ENCODE measurements around the gene MEOX1.

The MEOX1 gene

GRCh38 chr17:43655693-43656255 lies 5.9 kb downstream of the MEOX1 start:
- no peak for DNase-seq (ENCODE audit: low spot score)

- DNase-seq (ENCODE audit: low spot score) = no peak
These were observed 9.6 kb downstream of the MEOX1 start for GRCh38 chr17:43652124-43652480.

GRCh38 chr17:43650471-43650870 lies 11.3 kb downstream of the MEOX1 start:
- no peak for DNase-seq (ENCODE audit: low spot score)

GRCh38 chr17:43648916-43649315 lies 12.8 kb downstream of the MEOX1 start:
- no peak for DNase-seq (ENCODE audit: low spot score)

- peak; percentile 73 for DNase-seq (ENCODE audit: low spot score)
These were observed 15.8 kb downstream of the MEOX1 start for GRCh38 chr17:43645765-43646481.

GRCh38 chr17:43645450-43645764 lies 16.3 kb downstream of the MEOX1 start:
- DNase-seq (ENCODE audit: low spot score) = no peak

GRCh38 chr17:43644081-43644480 lies 17.6 kb downstream of the MEOX1 start:
- DNase-seq (ENCODE audit: low spot score) = no peak

- no peak for DNase-seq (ENCODE audit: low spot score)
These were observed 20.3 kb downstream of the MEOX1 start for GRCh38 chr17:43641416-43641815.

- no peak for DNase-seq (ENCODE audit: low spot score)
These were observed 21.1 kb downstream of the MEOX1 start for GRCh38 chr17:43640491-43641252.

GRCh38 chr17:43637563-43638323 lies 24.0 kb downstream of the MEOX1 start:
- no peak for DNase-seq (ENCODE audit: low spot score)

GRCh38 chr17:43636426-43636825 lies 25.3 kb downstream of the MEOX1 start:
- DNase-seq (ENCODE audit: low spot score) = no peak

- DNase-seq (ENCODE audit: low spot score) = no peak
These were observed 27.1 kb downstream of the MEOX1 start for GRCh38 chr17:43634591-43635125.

GRCh38 chr17:43632221-43632620 lies 29.5 kb downstream of the MEOX1 start:
- no peak for DNase-seq (ENCODE audit: low spot score)

- no peak for DNase-seq (ENCODE audit: low spot score)
These were observed 30.3 kb downstream of the MEOX1 start for GRCh38 chr17:43631429-43631828.

- DNase-seq (ENCODE audit: low spot score) = no peak
These were observed 33.6 kb downstream of the MEOX1 start for GRCh38 chr17:43628089-43628650.

- DNase-seq (ENCODE audit: low spot score) = no peak
These were observed 34.1 kb downstream of the MEOX1 start for GRCh38 chr17:43627653-43628052.

GRCh38 chr17:43626023-43626422 lies 35.7 kb downstream of the MEOX1 start:
- no peak for DNase-seq (ENCODE audit: low spot score)

GRCh38 chr17:43625606-43626005 lies 36.1 kb downstream of the MEOX1 start:
- no peak for DNase-seq (ENCODE audit: low spot score)

GRCh38 chr17:43620581-43620980 lies 41.1 kb downstream of the MEOX1 start:
- no peak for DNase-seq (ENCODE audit: low spot score)

GRCh38 chr17:43620147-43620546 lies 41.6 kb downstream of the MEOX1 start:
- no peak for DNase-seq (ENCODE audit: low spot score)

GRCh38 chr17:43619705-43620104 lies 42.0 kb downstream of the MEOX1 start:
- DNase-seq (ENCODE audit: low spot score) = no peak

- no peak for DNase-seq (ENCODE audit: low spot score)
These were observed 43.4 kb downstream of the MEOX1 start for GRCh38 chr17:43618276-43618675.
